Kidney (tissue), 14 donors: ENCODE measurements around the gene OR2H2. TPM values are rescaled to one million over a fixed set of nuclear protein-coding genes. Genes with fewer than 3 reads are reported as not detected.

Experiments
- DNase-seq, 5 donors: peaks; one replicate each; pipeline ENCODE4 v3.0.0-alpha.2; 2013 to 2020
- FAIRE-seq: peaks from 2 replicates; lab custom pipeline; 2012; peaks lifted over from hg19 to GRCh38; lab: Jason Lieb, UNC
- H3K27ac ChIP-seq, 2 donors: one replicate each; pipeline ENCODE4 v1.7.0; 2013; ENCODE audit warnings: low read depth in 2 of 2, low read length in 2 of 2, inconsistent platforms in 1 of 2
- H3K27me3 ChIP-seq: one replicate; pipeline ENCODE4 v1.7.1; 2013; ENCODE audit warnings: low read length, inconsistent platforms; ENCODE audit not compliant: control insufficient read depth, insufficient read depth
- H3K36me3 ChIP-seq, 3 donors: one replicate each; pipeline versions ENCODE4 v1.7.0 to v1.7.1; 2013; ENCODE audit warnings: low read length in 3 of 3, control low read depth in 1 of 3, inconsistent platforms in 1 of 3; ENCODE audit not compliant: insufficient read depth in 3 of 3, control insufficient read depth in 2 of 3
- H3K4me1 ChIP-seq, 3 donors: one replicate each; pipeline versions ENCODE4 v1.7.0 to v1.7.1; 2013; ENCODE audit warnings: low read length in 3 of 3, inconsistent platforms in 1 of 3, low read depth in 1 of 3; ENCODE audit not compliant: control insufficient read depth in 2 of 3, insufficient read depth in 2 of 3
- H3K4me3 ChIP-seq, 3 donors: one replicate each; pipeline versions ENCODE4 v1.7.0 to v1.8.1; 2013; ENCODE audit warnings: low read length in 3 of 3, control low read depth in 1 of 3, inconsistent platforms in 1 of 3
- H3K9ac ChIP-seq, 3 donors: one replicate each; pipeline versions ENCODE4 v1.7.0 to v1.7.1; 2013; ENCODE audit warnings: low read length in 3 of 3, control low read depth in 1 of 3, inconsistent platforms in 1 of 3
- H3K9me3 ChIP-seq, 3 donors: one replicate each; pipeline versions ENCODE4 v1.7.0 to v1.7.1; 2013; ENCODE audit warnings: low read length in 3 of 3, control low read depth in 1 of 3, inconsistent platforms in 1 of 3; ENCODE audit not compliant: control insufficient read depth in 2 of 3, insufficient read depth in 1 of 3
- intact Hi-C: fragments of 100-400 bp; cut with DNase I; formaldehyde crosslinking; loops from one replicate; pipeline ENCODE4 v1.11.1; 2022
- polyA plus RNA-seq: library from polyadenylated mRNA; stranded (reverse); fragments of 350-450 nt; fragmentation: Illumina TruSeq; extraction: RNeasy Lipid Tissue Mini Kit (QIAGEN cat#74804); gene quantifications from one replicate; pipeline ENCODE4 v1.2.3, GENCODE V29; 2014; ENCODE audit warnings: low read depth, low replicate concordance; ENCODE audit not compliant: insufficient read depth
- total RNA-seq: library from RNA; stranded (reverse); fragmentation: NEBNext Ultra II Directional; extraction: Animal tissue kit (Norgen Biotek cat#: 25700); gene quantifications from one replicate; pipeline ENCODE4 v1.2.1, GENCODE V29; 2021
- TF ChIP-seq, protein P1 (sequence below): IDR thresholded peaks from 3 replicates; pipeline ENCODE4 v1.5.1; 2012; ENCODE audit warnings: mild to moderate bottlenecking, moderate library complexity, borderline replicate concordance; ENCODE audit not compliant: insufficient read depth; ENCODE audit errors: extremely low read depth
- donor health status: control.
- donor health status: control.
- donor health status: control.
- donor health status: control.
- donor health status: control.
- donor health status: DM: yes; HTN: yes; CAD: no.
- donor health status: Normal renal cell carcinoma (clear cell type).

Gene OR2H2
- total and polyA plus RNA-seq, 2 donors from 2014 or later: not detected

GRCh38 chr6:29577544-29577943 lies 7.4 kb upstream of the OR2H2 start:
- Histone ChIP-seq H3K4me3 (no peak overlapping the region), H3K27me3 (no peaks in the 10 kb centered on the region), H3K36me3 (no peaks in the 10 kb centered on the region), H3K27ac (no peak overlapping the region), H3K4me1 (no peaks in the 10 kb centered on the region), H3K9ac (no peak overlapping the region), H3K9me3 (no peaks in the 10 kb centered on the region)
- intact Hi-C loops: no loop called here
- TF ChIP-seq, protein P1, sequence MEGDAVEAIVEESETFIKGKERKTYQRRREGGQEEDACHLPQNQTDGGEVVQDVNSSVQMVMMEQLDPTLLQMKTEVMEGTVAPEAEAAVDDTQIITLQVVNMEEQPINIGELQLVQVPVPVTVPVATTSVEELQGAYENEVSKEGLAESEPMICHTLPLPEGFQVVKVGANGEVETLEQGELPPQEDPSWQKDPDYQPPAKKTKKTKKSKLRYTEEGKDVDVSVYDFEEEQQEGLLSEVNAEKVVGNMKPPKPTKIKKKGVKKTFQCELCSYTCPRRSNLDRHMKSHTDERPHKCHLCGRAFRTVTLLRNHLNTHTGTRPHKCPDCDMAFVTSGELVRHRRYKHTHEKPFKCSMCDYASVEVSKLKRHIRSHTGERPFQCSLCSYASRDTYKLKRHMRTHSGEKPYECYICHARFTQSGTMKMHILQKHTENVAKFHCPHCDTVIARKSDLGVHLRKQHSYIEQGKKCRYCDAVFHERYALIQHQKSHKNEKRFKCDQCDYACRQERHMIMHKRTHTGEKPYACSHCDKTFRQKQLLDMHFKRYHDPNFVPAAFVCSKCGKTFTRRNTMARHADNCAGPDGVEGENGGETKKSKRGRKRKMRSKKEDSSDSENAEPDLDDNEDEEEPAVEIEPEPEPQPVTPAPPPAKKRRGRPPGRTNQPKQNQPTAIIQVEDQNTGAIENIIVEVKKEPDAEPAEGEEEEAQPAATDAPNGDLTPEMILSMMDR: no peak
- FAIRE-seq (no peak), DNase-seq (no peak)

DNA sequence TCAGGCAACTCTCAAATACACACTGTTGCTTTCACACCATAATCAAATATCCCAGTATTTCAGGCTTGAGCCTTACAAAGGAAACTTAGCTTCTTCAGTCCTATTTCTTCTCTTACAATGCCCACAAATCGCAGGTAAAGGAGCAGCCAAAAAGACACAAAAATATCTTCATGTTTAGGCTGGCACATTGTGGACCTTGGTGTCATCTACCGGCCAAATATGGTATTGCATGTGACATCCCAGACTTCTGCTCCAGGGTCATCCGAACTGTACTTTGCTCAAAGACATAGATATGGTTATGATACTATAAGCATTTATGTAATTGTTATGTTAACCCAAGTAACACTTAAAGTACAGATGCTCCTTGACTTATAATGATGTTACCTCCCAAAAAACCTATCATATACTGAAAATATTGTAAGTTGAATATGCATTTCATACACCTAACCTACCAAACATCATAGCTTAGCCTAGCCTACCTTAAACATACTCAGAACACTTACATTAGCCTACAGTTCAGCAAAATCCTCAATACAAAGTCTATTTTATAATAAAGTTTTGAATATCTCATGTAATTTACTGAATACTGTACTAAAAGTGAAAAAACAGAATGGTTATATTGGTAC lies 4.6 kb downstream of the OR2H2 start:
- Histone ChIP-seq H3K9me3 (no peaks in the 10 kb centered on the region), H3K4me3 (no peak overlapping the region), H3K4me1 (no peaks in the 10 kb centered on the region), H3K27ac (no peak overlapping the region), H3K27me3 (no peaks in the 10 kb centered on the region), H3K9ac (no peak overlapping the region), H3K36me3 (no peaks in the 10 kb centered on the region)
- FAIRE-seq: peak; percentile 35
- TF ChIP-seq, protein P1: peak; percentile 96
- DNase-seq: peak in 3 of 5 donors; percentile 32 to 68 (median 57)
- intact Hi-C loops: no loop called here

GRCh38 chr6:29590218-29590808 lies 5.4 kb downstream of the OR2H2 start:
- Histone ChIP-seq H3K27me3 (no peaks in the 10 kb centered on the region), H3K9me3 (no peaks in the 10 kb centered on the region), H3K27ac (no peak overlapping the region), H3K4me1 (no peaks in the 10 kb centered on the region), H3K9ac (no peak overlapping the region), H3K36me3 (no peaks in the 10 kb centered on the region), H3K4me3 (no peak overlapping the region)
- DNase-seq (no peak), FAIRE-seq (no peak)
- intact Hi-C loops: no loop called here
- TF ChIP-seq, protein P1: no peak
